ENCODE data around the gene ATP6V0E1. TPM values are rescaled to one million over a fixed set of nuclear protein-coding genes. Genes with fewer than 3 reads are reported as not detected.

Gene ATP6V0E1
- total and polyA plus RNA-seq, 2 donors (not counting 3 experiments of a cell fraction or from before 2014, with no cell fraction given): 217 to 278 TPM

DNA sequence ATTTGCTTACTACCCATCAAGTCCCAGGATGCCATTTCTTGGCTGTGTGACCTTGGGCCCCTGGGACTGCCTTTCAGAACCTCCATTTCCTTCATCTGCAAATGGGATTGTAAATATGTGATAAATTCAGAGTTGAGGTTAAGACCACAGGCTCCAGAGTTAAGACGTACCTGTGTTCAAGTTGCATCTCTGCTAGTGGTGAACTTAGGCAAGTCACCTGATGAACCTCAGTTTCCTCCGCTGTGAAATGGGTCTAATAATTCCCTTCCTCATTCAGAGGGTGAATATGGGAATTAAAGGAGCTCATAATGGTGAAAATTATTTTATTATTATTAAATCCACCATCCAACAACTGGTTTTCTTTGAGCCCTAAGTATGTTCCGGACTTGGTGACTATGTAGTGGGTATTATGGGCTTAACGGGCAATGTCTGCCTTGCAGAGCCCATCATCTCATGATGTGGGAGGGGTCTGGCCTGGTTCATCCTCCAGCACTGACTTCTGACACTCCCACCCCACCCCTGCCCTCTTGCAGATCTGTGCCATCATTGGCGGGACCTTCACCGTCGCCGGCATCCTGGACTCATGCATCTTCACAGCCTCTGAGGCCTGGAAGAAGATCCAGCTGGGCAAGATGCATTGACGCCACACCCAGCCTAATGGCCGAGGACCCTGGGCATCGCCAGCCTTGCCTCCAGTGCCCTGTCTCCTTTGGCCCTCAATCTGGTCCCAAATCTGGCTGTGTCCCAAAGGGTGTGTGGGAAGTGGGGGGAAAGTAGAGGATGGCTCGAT, 33.2 kb upstream of the ATP6V0E1 start:
- no TSS peak for BruUV-seq (replicated peaks)

More for the DNA sequence above, 33.2 kb upstream of the ATP6V0E1 start:
- Histone ChIP-seq H4K20me1 (replicated peaks; ENCODE audit: control insufficient read depth, extremely low read depth, insufficient read depth, low read length) (no peaks in the 10 kb centered on the region), H3K79me2 (ENCODE audit: control insufficient read depth, insufficient read depth, low read length) (no peaks in the 10 kb centered on the region), H3K4me1 (ENCODE audit: control insufficient read depth, extremely low read depth, insufficient read depth, low read length) (peaks cover 1% of the 10 kb centered on the region), H3K9ac (replicated peaks; ENCODE audit: extremely low read depth, insufficient read depth, low read length) (no peak overlapping the region), H3K36me3 (ENCODE audit: control insufficient read depth in 2 of 2, extremely low read depth in 1 of 2, insufficient read depth in 2 of 2, low read length in 2 of 2) (peaks cover 0 to 17% of the 10 kb centered on the region in 2 experiments), H3K27me3 (ENCODE audit: control insufficient read depth in 2 of 2, insufficient read depth in 2 of 2, low read length in 2 of 2) (no peaks in the 10 kb centered on the region), H3K4me3 (replicated peaks in 1 of 3; ENCODE audit: insufficient read depth in 1 of 3, low read depth in 1 of 3, low read length in 3 of 3) (no peak overlapping the region), H3K9me1 (replicated peaks; ENCODE audit: control insufficient read depth, extremely low read depth, insufficient read depth, low read length) (no peaks in the 10 kb centered on the region), H3K9me3 (replicated peaks; ENCODE audit: control insufficient read depth, insufficient read depth, low read length) (no peaks in the 10 kb centered on the region), H2AFZ (ENCODE audit: low read depth, low read length) (no peak overlapping the region), H3K4me2 (ENCODE audit: insufficient read depth, low read length) (no peak overlapping the region), H3K27ac (ENCODE audit: insufficient read depth, low read depth, low read length) (no peak overlapping the region)
- TF ChIP-seq, protein P1, sequence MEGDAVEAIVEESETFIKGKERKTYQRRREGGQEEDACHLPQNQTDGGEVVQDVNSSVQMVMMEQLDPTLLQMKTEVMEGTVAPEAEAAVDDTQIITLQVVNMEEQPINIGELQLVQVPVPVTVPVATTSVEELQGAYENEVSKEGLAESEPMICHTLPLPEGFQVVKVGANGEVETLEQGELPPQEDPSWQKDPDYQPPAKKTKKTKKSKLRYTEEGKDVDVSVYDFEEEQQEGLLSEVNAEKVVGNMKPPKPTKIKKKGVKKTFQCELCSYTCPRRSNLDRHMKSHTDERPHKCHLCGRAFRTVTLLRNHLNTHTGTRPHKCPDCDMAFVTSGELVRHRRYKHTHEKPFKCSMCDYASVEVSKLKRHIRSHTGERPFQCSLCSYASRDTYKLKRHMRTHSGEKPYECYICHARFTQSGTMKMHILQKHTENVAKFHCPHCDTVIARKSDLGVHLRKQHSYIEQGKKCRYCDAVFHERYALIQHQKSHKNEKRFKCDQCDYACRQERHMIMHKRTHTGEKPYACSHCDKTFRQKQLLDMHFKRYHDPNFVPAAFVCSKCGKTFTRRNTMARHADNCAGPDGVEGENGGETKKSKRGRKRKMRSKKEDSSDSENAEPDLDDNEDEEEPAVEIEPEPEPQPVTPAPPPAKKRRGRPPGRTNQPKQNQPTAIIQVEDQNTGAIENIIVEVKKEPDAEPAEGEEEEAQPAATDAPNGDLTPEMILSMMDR (IDR thresholded peaks at IDR 0.05; ENCODE audit: extremely low read depth in 1 of 2, insufficient read depth in 1 of 2, low read depth in 1 of 2, low read length in 2 of 2): no peak
- TF ChIP-seq POLR2AphosphoS5 (IDR thresholded peaks at IDR 0.05; ENCODE audit: insufficient read depth, low read depth, low read length) (no peak), GATA2 (IDR thresholded peaks at IDR 0.05; ENCODE audit: insufficient read depth, insufficient read length, low read depth, low read length) (no peak), JUN (IDR thresholded peaks at IDR 0.05; ENCODE audit: borderline replicate concordance, insufficient read depth, insufficient read length, low read depth) (no peak), FOS (IDR thresholded peaks at IDR 0.05; ENCODE audit: borderline replicate concordance, insufficient read depth, low read length) (no peak), MYC (IDR thresholded peaks at IDR 0.05; ENCODE audit: low read depth, low read length) (no peak), EZH2 (IDR thresholded peaks at IDR 0.05; ENCODE audit: borderline replicate concordance, low read depth, low read length, severe bottlenecking) (no peak), POLR2A (IDR thresholded peaks at IDR 0.05; ENCODE audit: low read depth, low read length) (no peak)
- TF ChIP-seq, protein P2, sequence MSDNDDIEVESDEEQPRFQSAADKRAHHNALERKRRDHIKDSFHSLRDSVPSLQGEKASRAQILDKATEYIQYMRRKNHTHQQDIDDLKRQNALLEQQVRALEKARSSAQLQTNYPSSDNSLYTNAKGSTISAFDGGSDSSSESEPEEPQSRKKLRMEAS (IDR thresholded peaks at IDR 0.05; ENCODE audit: insufficient read depth, insufficient read length): no peak
- DNase-seq (ENCODE audit: low read depth, low spot score) (no peak), FAIRE-seq (no peak)
- dilution Hi-C loops (cut with MboI; ENCODE audit: extremely low pct_ligation_motif_present, low sequenced_read_pairs) (no loop called here), intact Hi-C loops (cut with micrococcal nuclease) (no loop called here)
- ChIA-PET CTCF (interaction anchor here (1.0 kb wide), 1 partner anchor 8 kb away, joined by 3 read pairs; no protein-coding TSS in a partner anchor), POLR2A (no interaction called here)

Data from endothelial cell of umbilical vein (primary cell).